ENCODE measurements around the gene ACTL6B. TPM values are rescaled to one million over a fixed set of nuclear protein-coding genes. Genes with fewer than 3 reads are reported as not detected.

ACTL6B gene
- total RNA-seq, 6 experiments from 2014 or later: not detected

GRCh38 chr7:100602889-100603725 lies 53.1 kb downstream of the ACTL6B start:
- H3K4me1 Mint-ChIP-seq (ENCODE audit: low read depth): peaks cover 16% of the 10 kb centered on the region
- H3K36me3 Mint-ChIP-seq (ENCODE audit: low read depth): peaks cover 9% of the 10 kb centered on the region
- peak overlapping the region; percentile 84 for H3K27ac Mint-ChIP-seq
- peak; percentile 78 for DNase-seq
- H3K27me3 Mint-ChIP-seq (ENCODE audit: insufficient read depth): no peaks in the 10 kb centered on the region; the same call in none of the 2 replicates
- H3K4me3 Mint-ChIP-seq: peak overlapping the region; percentile 90
- TF ChIP-seq, protein P1, sequence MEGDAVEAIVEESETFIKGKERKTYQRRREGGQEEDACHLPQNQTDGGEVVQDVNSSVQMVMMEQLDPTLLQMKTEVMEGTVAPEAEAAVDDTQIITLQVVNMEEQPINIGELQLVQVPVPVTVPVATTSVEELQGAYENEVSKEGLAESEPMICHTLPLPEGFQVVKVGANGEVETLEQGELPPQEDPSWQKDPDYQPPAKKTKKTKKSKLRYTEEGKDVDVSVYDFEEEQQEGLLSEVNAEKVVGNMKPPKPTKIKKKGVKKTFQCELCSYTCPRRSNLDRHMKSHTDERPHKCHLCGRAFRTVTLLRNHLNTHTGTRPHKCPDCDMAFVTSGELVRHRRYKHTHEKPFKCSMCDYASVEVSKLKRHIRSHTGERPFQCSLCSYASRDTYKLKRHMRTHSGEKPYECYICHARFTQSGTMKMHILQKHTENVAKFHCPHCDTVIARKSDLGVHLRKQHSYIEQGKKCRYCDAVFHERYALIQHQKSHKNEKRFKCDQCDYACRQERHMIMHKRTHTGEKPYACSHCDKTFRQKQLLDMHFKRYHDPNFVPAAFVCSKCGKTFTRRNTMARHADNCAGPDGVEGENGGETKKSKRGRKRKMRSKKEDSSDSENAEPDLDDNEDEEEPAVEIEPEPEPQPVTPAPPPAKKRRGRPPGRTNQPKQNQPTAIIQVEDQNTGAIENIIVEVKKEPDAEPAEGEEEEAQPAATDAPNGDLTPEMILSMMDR (IDR thresholded peaks at IDR 0.05): no peak
- no peaks in the 10 kb centered on the region for H3K9me3 Mint-ChIP-seq

- Mint-ChIP-seq H3K27me3 (ENCODE audit: insufficient read depth) (no peaks in the 10 kb centered on the region; the same call in none of the 2 replicates), H3K9me3 (no peaks in the 10 kb centered on the region), H3K36me3 (ENCODE audit: low read depth) (no peaks in the 10 kb centered on the region), H3K4me3 (no peak overlapping the region), H3K27ac (no peak overlapping the region), H3K4me1 (ENCODE audit: low read depth) (peaks cover 8% of the 10 kb centered on the region)
- TF ChIP-seq, protein P1 (IDR thresholded peaks at IDR 0.05): no peak
- no peak for DNase-seq
Observed at GRCh38 chr7:100600730-100601038, 55.6 kb downstream of the ACTL6B start.

DNA sequence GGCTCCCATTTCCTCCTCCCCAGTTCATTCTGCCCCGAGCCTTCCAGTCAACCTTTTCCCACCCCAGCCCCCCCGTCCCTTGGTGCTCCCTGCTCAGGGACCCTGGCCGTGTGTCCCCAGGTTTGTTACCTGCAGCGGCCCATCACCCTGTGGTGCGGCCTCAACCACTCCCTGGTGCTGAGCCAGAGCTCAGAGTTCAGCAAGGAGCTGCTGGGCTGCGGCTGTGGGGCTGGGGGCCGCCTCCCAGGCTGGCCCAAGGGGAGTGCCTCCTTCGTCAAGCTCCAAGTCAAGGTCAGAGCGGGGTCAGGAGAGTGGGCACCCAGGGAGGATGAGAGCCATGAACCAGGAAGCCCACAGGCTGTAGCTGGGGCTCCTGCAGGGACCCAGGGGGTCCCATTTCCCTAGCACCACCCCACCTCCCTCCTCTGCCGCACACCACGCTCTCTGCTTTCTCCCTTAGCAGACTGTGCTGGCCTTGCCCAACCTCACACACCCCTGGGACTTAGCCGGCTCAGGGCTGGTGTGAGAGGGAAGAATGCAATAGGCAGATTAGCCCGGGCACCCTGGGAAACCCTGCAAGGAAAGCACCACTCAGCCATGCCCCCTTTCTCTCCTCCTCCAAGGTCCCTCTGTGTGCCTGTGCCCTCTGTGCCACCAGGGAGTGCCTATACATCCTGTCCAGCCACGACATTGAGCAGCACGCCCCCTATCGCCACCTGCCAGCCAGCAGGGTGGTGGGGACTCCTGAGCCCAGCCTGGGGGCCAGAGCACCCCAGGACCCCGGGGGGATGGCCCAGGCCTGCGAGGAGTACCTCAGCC lies 56.1 kb downstream of the ACTL6B start:
- TF ChIP-seq, protein P1 (IDR thresholded peaks at IDR 0.05): no peak
- Mint-ChIP-seq H3K4me3 (no peak overlapping the region), H3K36me3 (ENCODE audit: low read depth) (no peaks in the 10 kb centered on the region), H3K27me3 (ENCODE audit: insufficient read depth) (no peaks in the 10 kb centered on the region; the same call in none of the 2 replicates), H3K9me3 (no peaks in the 10 kb centered on the region), H3K27ac (no peak overlapping the region), H3K4me1 (ENCODE audit: low read depth) (peaks cover 8% of the 10 kb centered on the region)
- DNase-seq: no peak

- TF ChIP-seq, protein P1 (IDR thresholded peaks at IDR 0.05): no peak
- Mint-ChIP-seq H3K9me3 (no peaks in the 10 kb centered on the region), H3K27me3 (ENCODE audit: insufficient read depth) (peaks cover 1% of the 10 kb centered on the region), H3K4me3 (no peak overlapping the region), H3K4me1 (ENCODE audit: low read depth) (peaks cover 2% of the 10 kb centered on the region; the same call in 1 of the 2 replicates), H3K36me3 (ENCODE audit: low read depth) (no peaks in the 10 kb centered on the region), H3K27ac (no peak overlapping the region)
- no peak for DNase-seq
Observed at GRCh38 chr7:100598425-100598824, 57.8 kb downstream of the ACTL6B start.

GRCh38 chr7:100595188-100595587 lies 61.1 kb downstream of the ACTL6B start:
- Mint-ChIP-seq H3K36me3 (ENCODE audit: low read depth) (no peaks in the 10 kb centered on the region), H3K27me3 (ENCODE audit: insufficient read depth) (peaks cover 4% of the 10 kb centered on the region; the same call in 1 of the 2 replicates), H3K9me3 (no peaks in the 10 kb centered on the region), H3K4me1 (ENCODE audit: low read depth) (peaks cover 5% of the 10 kb centered on the region; the same call in 1 of the 2 replicates), H3K27ac (no peak overlapping the region), H3K4me3 (no peak overlapping the region)
- TF ChIP-seq, protein P1 (IDR thresholded peaks at IDR 0.05): no peak
- DNase-seq: no peak

Other genes starting within 250 kb of the ACTL6B start
- 1 to 10 TPM in 4 of 6 experiments, under 1 TPM in 2; 0.55 to 1.7 (median 1.2) TPM for gene ZCWPW1, start 227.7 kb downstream of the ACTL6B start, total RNA-seq (2021; fragmentation: NEBNext Ultra II Directional; extraction: Animal tissue kit (Norgen Biotek cat#: 25700))
- 10 to 100 TPM; 38.7 to 42.9 (median 41.2) TPM for gene MEPCE, start 226.6 kb downstream of the ACTL6B start, total RNA-seq (2021; fragmentation: NEBNext Ultra II Directional; extraction: Animal tissue kit (Norgen Biotek cat#: 25700))
- gene PPP1R35, start 220.0 kb downstream of the ACTL6B start, total RNA-seq (2021; fragmentation: NEBNext Ultra II Directional; extraction: Animal tissue kit (Norgen Biotek cat#: 25700)): 10 to 100 TPM; 22.9 to 33.6 (median 26.5) TPM
- gene SPACDR, start 192.2 kb downstream of the ACTL6B start, total RNA-seq (2021; fragmentation: NEBNext Ultra II Directional; extraction: Animal tissue kit (Norgen Biotek cat#: 25700)): 1 to 10 TPM in 3 of 6 experiments, under 1 TPM in 3; 0.66 to 1.6 (median 1.0) TPM
- 10 to 100 TPM; 50.6 to 54.5 (median 51.7) TPM for gene TSC22D4, start 177.2 kb downstream of the ACTL6B start, total RNA-seq (2021; fragmentation: NEBNext Ultra II Directional; extraction: Animal tissue kit (Norgen Biotek cat#: 25700))
- under 1 TPM; 0.50 to 0.99 (median 0.86) TPM for gene NYAP1, start 172.5 kb downstream of the ACTL6B start, total RNA-seq (2021; fragmentation: NEBNext Ultra II Directional; extraction: Animal tissue kit (Norgen Biotek cat#: 25700))
- 10 to 100 TPM; 14.4 to 21.4 (median 18.9) TPM for gene AGFG2, start 117.2 kb downstream of the ACTL6B start, total RNA-seq (2021; fragmentation: NEBNext Ultra II Directional; extraction: Animal tissue kit (Norgen Biotek cat#: 25700))
- gene SAP25, start 82.5 kb downstream of the ACTL6B start, total RNA-seq (2021; fragmentation: NEBNext Ultra II Directional; extraction: Animal tissue kit (Norgen Biotek cat#: 25700)): under 1 TPM in 3 of 6 experiments, not detected in 3; 0.40 to 0.87 (median 0.55) TPM
- gene LRCH4, start 70.3 kb downstream of the ACTL6B start, total RNA-seq (2021; fragmentation: NEBNext Ultra II Directional; extraction: Animal tissue kit (Norgen Biotek cat#: 25700)): 10 to 100 TPM; 34.7 to 40.6 (median 38.5) TPM
- under 1 TPM; 0.20 to 0.47 (median 0.28) TPM for gene FBXO24, start 70.1 kb downstream of the ACTL6B start, total RNA-seq (2021; fragmentation: NEBNext Ultra II Directional; extraction: Animal tissue kit (Norgen Biotek cat#: 25700))
- 100 to 1,000 TPM; 291 to 396 (median 388) TPM for gene PCOLCE, start 54.1 kb downstream of the ACTL6B start, total RNA-seq (2021; fragmentation: NEBNext Ultra II Directional; extraction: Animal tissue kit (Norgen Biotek cat#: 25700))
- gene MOSPD3, start 43.9 kb downstream of the ACTL6B start, total RNA-seq (2021; fragmentation: NEBNext Ultra II Directional; extraction: Animal tissue kit (Norgen Biotek cat#: 25700)): 10 to 100 TPM; 14.6 to 19.0 (median 17.4) TPM
- 1 to 10 TPM in 1 of 6 experiments, under 1 TPM in 3, not detected in 2; 0.16 to 1.1 (median 0.27) TPM for gene TFR2, start 14.9 kb downstream of the ACTL6B start, total RNA-seq (2021; fragmentation: NEBNext Ultra II Directional; extraction: Animal tissue kit (Norgen Biotek cat#: 25700))
- gene GNB2, start 17.3 kb upstream of the ACTL6B start, total RNA-seq (2021; fragmentation: NEBNext Ultra II Directional; extraction: Animal tissue kit (Norgen Biotek cat#: 25700)): 100 to 1,000 TPM; 301 to 369 (median 322) TPM
- 10 to 100 TPM; 17.7 to 21.8 (median 19.2) TPM for gene GIGYF1, start 37.8 kb upstream of the ACTL6B start, total RNA-seq (2021; fragmentation: NEBNext Ultra II Directional; extraction: Animal tissue kit (Norgen Biotek cat#: 25700))
- gene POP7, start 49.7 kb upstream of the ACTL6B start, total RNA-seq (2021; fragmentation: NEBNext Ultra II Directional; extraction: Animal tissue kit (Norgen Biotek cat#: 25700)): 10 to 100 TPM; 30.2 to 42.2 (median 34.4) TPM
- not detected for gene EPO, start 64.0 kb upstream of the ACTL6B start, total RNA-seq (2021; fragmentation: NEBNext Ultra II Directional; extraction: Animal tissue kit (Norgen Biotek cat#: 25700))
- gene ZAN, start 77.1 kb upstream of the ACTL6B start, total RNA-seq (2021; fragmentation: NEBNext Ultra II Directional; extraction: Animal tissue kit (Norgen Biotek cat#: 25700)): not detected
- gene EPHB4, start 171.1 kb upstream of the ACTL6B start, total RNA-seq (2021; fragmentation: NEBNext Ultra II Directional; extraction: Animal tissue kit (Norgen Biotek cat#: 25700)): 1 to 10 TPM; 3.8 to 10.0 (median 4.6) TPM
- 10 to 100 TPM; 19.3 to 26.2 (median 21.7) TPM for gene SLC12A9, start 196.3 kb upstream of the ACTL6B start, total RNA-seq (2021; fragmentation: NEBNext Ultra II Directional; extraction: Animal tissue kit (Norgen Biotek cat#: 25700))
- gene TRIP6, start 210.9 kb upstream of the ACTL6B start, total RNA-seq (2021; fragmentation: NEBNext Ultra II Directional; extraction: Animal tissue kit (Norgen Biotek cat#: 25700)): 100 to 1,000 TPM; 125 to 148 (median 140) TPM
- 100 to 1,000 TPM; 111 to 154 (median 133) TPM for gene SRRT, start 218.7 kb upstream of the ACTL6B start, total RNA-seq (2021; fragmentation: NEBNext Ultra II Directional; extraction: Animal tissue kit (Norgen Biotek cat#: 25700))
- 1 to 10 TPM; 3.2 to 3.6 (median 3.5) TPM for gene UFSP1, start 233.3 kb upstream of the ACTL6B start, total RNA-seq (2021; fragmentation: NEBNext Ultra II Directional; extraction: Animal tissue kit (Norgen Biotek cat#: 25700))
- gene ACHE, start 239.4 kb upstream of the ACTL6B start, total RNA-seq (2021; fragmentation: NEBNext Ultra II Directional; extraction: Animal tissue kit (Norgen Biotek cat#: 25700)): under 1 TPM in 1 of 6 experiments, not detected in 5; 0.31 TPM

Measured in HFFc6 (cell line).